Neural progenitor cell (in vitro differentiated cells): ENCODE measurements around the gene TECTB. TPM values are rescaled to one million over a fixed set of nuclear protein-coding genes. Genes with fewer than 3 reads are reported as not detected.

Source experiments
- DNase-seq: peaks from one replicate; pipeline ENCODE4 v3.0.0-alpha.2; 2016; ENCODE audit warnings: low spot score
- H2AFZ ChIP-seq: fragments of 200-600 bp; sonication (generic); replicated peaks from 2 replicates; pipeline ENCODE4 v1.6.1; 2016; ENCODE audit warnings: antibody characterized with exemption
- H3F3A ChIP-seq: fragments of 200-600 bp; sonication (generic); 2 replicates; pipeline ENCODE4 v1.6.1; 2016; ENCODE audit warnings: antibody characterized with exemption, low read depth
- H3K27ac ChIP-seq: fragments of 200-600 bp; sonication (generic); 2 replicates; pipeline ENCODE4 v1.5.1; 2016; ENCODE audit warnings: mild to moderate bottlenecking
- H3K27me3 ChIP-seq: fragments of 200-600 bp; sonication (generic); 2 replicates; pipeline ENCODE4 v1.6.1; 2016; ENCODE audit warnings: mild to moderate bottlenecking, moderate library complexity
- H3K36me3 ChIP-seq: fragments of 200-600 bp; sonication (generic); 2 replicates; pipeline ENCODE4 v1.5.1; 2016
- H3K4me1 ChIP-seq: fragments of 200-600 bp; sonication (generic); 2 replicates; pipeline ENCODE4 v1.6.1; 2016; ENCODE audit warnings: mixed run types
- H3K4me2 ChIP-seq: fragments of 200-600 bp; sonication (generic); 2 replicates; pipeline ENCODE4 v1.6.1; 2016
- H3K4me3 ChIP-seq: fragments of 200-600 bp; sonication (generic); 2 replicates; pipeline ENCODE4 v1.5.1; 2016
- H3K79me2 ChIP-seq: fragments of 200-600 bp; sonication (generic); 2 replicates; pipeline ENCODE4 v1.6.1; 2016; ENCODE audit warnings: low read depth
- H3K9ac ChIP-seq: fragments of 200-600 bp; sonication (generic); 2 replicates; pipeline ENCODE4 v1.6.1; 2016
- H3K9me3 ChIP-seq: fragments of 200-600 bp; sonication (generic); 2 replicates; pipeline ENCODE4 v1.5.1; 2016; ENCODE audit warnings: low read depth
- H4K20me1 ChIP-seq: fragments of 200-600 bp; sonication (generic); 2 replicates; pipeline ENCODE4 v1.6.1; 2016; ENCODE audit warnings: low read depth
- H3K27ac Mint-ChIP-seq: 3 replicates; pipeline ENCODE4 v1.8.0; 2021; ENCODE audit warnings: mixed read lengths
- H3K27me3 Mint-ChIP-seq: 2 replicates; pipeline ENCODE4 v1.8.0; 2022; ENCODE audit warnings: low read depth, mild to moderate bottlenecking, inconsistent platforms, moderate library complexity, mixed read lengths; ENCODE audit not compliant: insufficient read depth
- H3K36me3 Mint-ChIP-seq: 3 replicates; pipeline ENCODE4 v1.8.0; 2021; ENCODE audit warnings: mixed read lengths
- H3K4me1 Mint-ChIP-seq: 3 replicates; pipeline ENCODE4 v1.8.0; 2021; ENCODE audit warnings: mixed read lengths
- H3K4me3 Mint-ChIP-seq: 3 replicates; pipeline ENCODE4 v1.8.0; 2021; ENCODE audit warnings: mild to moderate bottlenecking, moderate library complexity, mixed read lengths
- H3K9me3 Mint-ChIP-seq: 3 replicates; pipeline ENCODE4 v1.8.0; 2020; ENCODE audit warnings: mixed read lengths
- EZH2 ChIP-seq: fragments of 200-600 bp; sonication (generic); IDR thresholded peaks from 2 replicates; pipeline ENCODE4 v1.6.1; 2017; ENCODE audit warnings: antibody characterized with exemption, mild to moderate bottlenecking, moderate library complexity
- EZH2phosphoT487 ChIP-seq: fragments of 200-600 bp; sonication (generic); IDR thresholded peaks from 2 replicates; pipeline ENCODE4 v1.6.1; 2017; ENCODE audit warnings: antibody characterized with exemption
- total RNA-seq: library from RNA; depleted of rRNA; stranded (reverse); fragments of >200 nt; gene quantifications from 2 replicates; pipeline ENCODE4 v1.2.3, GENCODE V29; 2015; ENCODE audit warnings: low replicate concordance
- TF ChIP-seq, protein P1 (sequence below): fragments of 200-600 bp; sonication (generic); IDR thresholded peaks from 2 replicates; pipeline ENCODE4 v1.5.1; 2017; ENCODE audit warnings: antibody characterized with exemption, mild to moderate bottlenecking

Gene TECTB
- total RNA-seq, 1 donor from 2014 or later, result not detected

DNA sequence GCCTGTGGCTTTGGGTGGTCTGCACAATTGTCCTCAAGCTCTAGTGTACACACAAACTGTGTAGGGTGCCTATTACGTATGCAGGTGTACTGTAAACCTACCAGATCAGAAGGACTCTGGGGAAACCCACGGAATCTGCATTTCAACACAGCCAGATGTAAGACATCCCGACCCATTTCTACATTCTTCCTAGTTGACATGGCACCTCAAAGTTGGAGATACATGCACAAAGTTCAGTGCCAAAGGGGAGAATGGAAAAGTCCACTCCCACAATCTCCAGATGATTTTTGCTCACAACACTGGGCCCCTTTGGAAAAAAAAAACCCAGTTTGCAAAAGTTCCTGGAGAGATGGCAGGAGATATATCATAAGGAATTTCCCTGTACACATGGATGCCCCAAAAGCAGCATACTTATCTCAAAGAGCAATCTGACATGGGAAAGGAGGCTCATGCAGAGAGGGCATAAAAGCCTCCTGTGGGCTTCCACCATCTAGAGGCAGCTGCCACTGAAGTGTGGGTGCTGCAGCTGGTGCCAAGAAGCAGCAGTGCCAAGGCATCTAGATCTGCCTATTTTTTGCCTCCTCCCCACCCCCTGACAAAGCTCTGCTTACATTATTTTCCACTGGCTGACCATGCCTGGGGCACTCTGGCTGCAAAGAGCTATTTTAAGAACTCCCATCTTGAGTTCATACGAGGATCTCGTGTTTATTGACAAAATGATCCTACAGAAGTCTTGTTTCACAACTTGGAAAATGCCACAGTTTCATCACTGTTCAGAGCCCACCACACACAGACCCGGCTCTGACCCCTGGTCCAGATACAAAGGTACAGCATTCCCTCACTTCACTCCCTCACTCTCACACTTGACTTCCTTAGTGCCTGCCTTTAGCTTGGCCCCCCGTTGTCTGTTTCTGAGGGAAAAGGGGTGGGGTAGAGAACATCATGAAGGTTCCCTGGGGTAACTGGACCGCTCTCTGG is 12.9 kb downstream of the TECTB start:
- no peaks in the 10 kb centered on the region for H3K36me3 Mint-ChIP-seq
- Histone ChIP-seq H3K27me3 (no peaks in the 10 kb centered on the region), H3K79me2 (no peaks in the 10 kb centered on the region), H3K4me2 (no peak overlapping the region), H3F3A (peaks cover 4% of the 10 kb centered on the region), H3K36me3 (no peaks in the 10 kb centered on the region), H3K4me3 (no peak overlapping the region), H2AFZ (no peak overlapping the region), H3K9me3 (no peaks in the 10 kb centered on the region), H3K4me1 (peaks cover 4% of the 10 kb centered on the region), H3K9ac (no peak overlapping the region), H4K20me1 (no peaks in the 10 kb centered on the region), H3K27ac (no peak overlapping the region)
- H3K4me3 Mint-ChIP-seq, result no peak overlapping the region
- H3K9me3 Mint-ChIP-seq, result no peaks in the 10 kb centered on the region
- H3K27me3 Mint-ChIP-seq, result peaks cover 9% of the 10 kb centered on the region
- DNase-seq, result no peak
- TF ChIP-seq EZH2, result no peak
- TF ChIP-seq, protein P1, sequence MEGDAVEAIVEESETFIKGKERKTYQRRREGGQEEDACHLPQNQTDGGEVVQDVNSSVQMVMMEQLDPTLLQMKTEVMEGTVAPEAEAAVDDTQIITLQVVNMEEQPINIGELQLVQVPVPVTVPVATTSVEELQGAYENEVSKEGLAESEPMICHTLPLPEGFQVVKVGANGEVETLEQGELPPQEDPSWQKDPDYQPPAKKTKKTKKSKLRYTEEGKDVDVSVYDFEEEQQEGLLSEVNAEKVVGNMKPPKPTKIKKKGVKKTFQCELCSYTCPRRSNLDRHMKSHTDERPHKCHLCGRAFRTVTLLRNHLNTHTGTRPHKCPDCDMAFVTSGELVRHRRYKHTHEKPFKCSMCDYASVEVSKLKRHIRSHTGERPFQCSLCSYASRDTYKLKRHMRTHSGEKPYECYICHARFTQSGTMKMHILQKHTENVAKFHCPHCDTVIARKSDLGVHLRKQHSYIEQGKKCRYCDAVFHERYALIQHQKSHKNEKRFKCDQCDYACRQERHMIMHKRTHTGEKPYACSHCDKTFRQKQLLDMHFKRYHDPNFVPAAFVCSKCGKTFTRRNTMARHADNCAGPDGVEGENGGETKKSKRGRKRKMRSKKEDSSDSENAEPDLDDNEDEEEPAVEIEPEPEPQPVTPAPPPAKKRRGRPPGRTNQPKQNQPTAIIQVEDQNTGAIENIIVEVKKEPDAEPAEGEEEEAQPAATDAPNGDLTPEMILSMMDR, result no peak
- no peak for TF ChIP-seq EZH2phosphoT487
- H3K4me1 Mint-ChIP-seq, result peaks cover 15% of the 10 kb centered on the region
- H3K27ac Mint-ChIP-seq, result no peak overlapping the region

DNA sequence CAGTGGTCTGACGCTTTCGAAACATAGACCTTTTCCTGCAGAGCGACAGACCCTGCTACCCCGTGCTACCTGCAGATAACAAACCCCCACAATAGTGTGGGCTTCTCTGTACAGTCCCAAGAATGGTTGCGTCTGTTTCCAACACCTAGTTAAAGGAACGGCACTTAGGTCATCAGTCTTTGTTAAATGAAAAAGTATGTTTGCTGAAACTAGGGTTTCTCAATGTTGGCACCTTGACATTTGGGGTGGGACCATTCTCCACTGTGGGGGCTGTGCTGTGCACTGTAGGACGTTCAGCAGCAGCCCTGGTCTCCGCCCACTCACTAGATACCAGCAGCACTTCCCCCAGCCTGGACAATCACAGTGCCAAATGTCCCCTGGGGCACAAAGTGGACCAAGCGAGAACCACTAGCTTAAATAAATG is 13.7 kb downstream of the TECTB start:
- no peaks in the 10 kb centered on the region for H3K27me3 ChIP-seq
- H3K27ac ChIP-seq, result no peak overlapping the region
- no peaks in the 10 kb centered on the region for H4K20me1 ChIP-seq
- Mint-ChIP-seq H3K36me3 (no peaks in the 10 kb centered on the region), H3K27ac (no peak overlapping the region), H3K27me3 (peaks cover 9% of the 10 kb centered on the region), H3K4me1 (peaks cover 15% of the 10 kb centered on the region), H3K4me3 (no peak overlapping the region), H3K9me3 (no peaks in the 10 kb centered on the region)
- H3K79me2 ChIP-seq, result no peaks in the 10 kb centered on the region
- H3K4me1 ChIP-seq, result peaks cover 4% of the 10 kb centered on the region
- H3K9me3 ChIP-seq, result no peaks in the 10 kb centered on the region
- H2AFZ ChIP-seq, result no peak overlapping the region
- H3K9ac ChIP-seq, result no peak overlapping the region
- no peak overlapping the region for H3K4me3 ChIP-seq
- H3F3A ChIP-seq, result peaks cover 4% of the 10 kb centered on the region
- DNase-seq, result no peak
- H3K4me2 ChIP-seq, result no peak overlapping the region
- no peaks in the 10 kb centered on the region for H3K36me3 ChIP-seq
- TF ChIP-seq EZH2phosphoT487 (no peak), EZH2 (no peak)
- TF ChIP-seq, protein P1, result no peak

DNA sequence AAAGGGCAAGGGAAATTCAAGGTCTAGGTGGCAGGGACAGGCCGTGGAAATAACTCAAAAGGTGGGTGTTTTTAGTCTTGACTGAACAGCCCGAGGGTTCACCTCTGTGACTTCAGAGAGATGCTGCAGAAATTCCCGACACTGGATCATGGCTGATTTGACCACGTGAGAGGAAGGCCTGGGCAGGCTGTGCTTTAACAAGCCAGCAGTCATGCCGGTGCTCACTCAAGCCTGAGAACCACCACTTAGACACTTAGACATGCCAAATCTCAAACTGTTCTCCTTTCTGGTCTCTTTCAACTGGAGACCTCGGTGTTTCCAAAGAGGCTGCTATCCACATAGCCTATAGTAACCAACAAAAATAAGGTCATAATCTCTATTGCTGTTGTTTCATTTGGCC is 15.4 kb downstream of the TECTB start:
- Histone ChIP-seq H3K9ac (no peak overlapping the region), H3K27ac (no peak overlapping the region), H3K4me2 (no peak overlapping the region), H3F3A (no peaks in the 10 kb centered on the region), H3K4me3 (no peak overlapping the region), H3K27me3 (no peaks in the 10 kb centered on the region), H3K36me3 (no peaks in the 10 kb centered on the region), H3K79me2 (no peaks in the 10 kb centered on the region), H4K20me1 (no peaks in the 10 kb centered on the region), H3K9me3 (no peaks in the 10 kb centered on the region), H2AFZ (no peak overlapping the region), H3K4me1 (peaks cover 4% of the 10 kb centered on the region)
- DNase-seq, result no peak
- H3K4me1 Mint-ChIP-seq, result peaks cover 12% of the 10 kb centered on the region
- H3K27me3 Mint-ChIP-seq, result peaks cover 7% of the 10 kb centered on the region
- H3K4me3 Mint-ChIP-seq, result no peak overlapping the region
- no peak overlapping the region for H3K27ac Mint-ChIP-seq
- no peaks in the 10 kb centered on the region for H3K36me3 Mint-ChIP-seq
- TF ChIP-seq, protein P1, result no peak
- TF ChIP-seq EZH2phosphoT487 (no peak), EZH2 (no peak)
- H3K9me3 Mint-ChIP-seq, result no peaks in the 10 kb centered on the region
